OCI-LY3 (cell line): ENCODE data around the gene RSAD2.
"Not testable (repeated sequence)": the region's sequence is repeated elsewhere in the genome, so short reads cannot be mapped to it uniquely, and the experiment has no call there.

ENCODE experiments used
- H2AFZ ChIP-seq: fragments of 200-600, 300-600 bp; shearing (Covaris generic); 2 replicates; pipeline ENCODE4 v1.6.0; 2014; ENCODE audit warnings: antibody characterized with exemption, low read depth, low read length
- H3K27ac ChIP-seq: fragments of 200-600, 300-600 bp; sonication (generic); 2 replicates; pipeline ENCODE4 v1.5.1; 2014; ENCODE audit warnings: mild to moderate bottlenecking, low read length, moderate library complexity, mixed read lengths
- H3K27me3 ChIP-seq: fragments of 200-600, 300-600 bp; sonication (generic); 2 replicates; pipeline ENCODE4 v1.6.1; 2014; ENCODE audit warnings: low read depth, low read length, mixed read lengths
- H3K36me3 ChIP-seq: fragments of 200-600, 300-600 bp; sonication (generic); replicated peaks from 2 replicates; pipeline ENCODE3; 2014; ENCODE audit warnings: low read depth, low read length, mixed read lengths
- H3K4me1 ChIP-seq: fragments of 300-600, 200-600 bp; sonication (generic); 2 replicates; pipeline ENCODE4 v1.6.1; 2014; ENCODE audit warnings: low read length, mixed read lengths
- H3K4me2 ChIP-seq: fragments of 200-600, 300-600 bp; sonication (generic); 2 replicates; pipeline ENCODE4 v1.6.1; 2014; ENCODE audit warnings: low read length, mixed read lengths
- H3K4me3 ChIP-seq: fragments of 300-600, 200-600 bp; sonication (generic); 2 replicates; pipeline ENCODE4 v1.5.1; 2014; ENCODE audit warnings: antibody characterized with exemption, mild to moderate bottlenecking, low read length, moderate library complexity
- H3K79me2 ChIP-seq: fragments of 300-600, 200-600 bp; shearing (Covaris generic); 2 replicates; pipeline ENCODE4 v1.6.1; 2014; ENCODE audit warnings: mild to moderate bottlenecking, low read length, mixed read lengths
- H3K9ac ChIP-seq: fragments of 300-600, 200-600 bp; shearing (Covaris generic); 2 replicates; pipeline ENCODE4 v1.6.0; 2014; ENCODE audit warnings: mild to moderate bottlenecking, low read length, moderate library complexity
- H3K9me3 ChIP-seq: fragments of 200-600, 300-600 bp; shearing (Covaris generic); 2 replicates; pipeline ENCODE4 v1.6.1; 2014; ENCODE audit warnings: low read length, mixed read lengths; ENCODE audit not compliant: insufficient read depth
- H4K20me1 ChIP-seq: fragments of 200-600, 300-600 bp; sonication (generic); 2 replicates; pipeline ENCODE4 v1.6.1; 2016; ENCODE audit warnings: low read length, mixed read lengths; ENCODE audit not compliant: insufficient read depth
- EZH2phosphoT487 ChIP-seq: fragments of 200-600 bp; shearing (Covaris generic); IDR thresholded peaks from 2 replicates; pipeline ENCODE4 v1.6.1; 2018; ENCODE audit warnings: antibody characterized with exemption, mixed run types, low read depth
- TF ChIP-seq, protein P1 (sequence below): fragments of 200-600, 300-600 bp; sonication (generic); IDR thresholded peaks from 2 replicates; pipeline ENCODE4 v1.5.1; 2014; ENCODE audit warnings: antibody characterized with exemption, low read length, low read depth

RSAD2 gene

DNA sequence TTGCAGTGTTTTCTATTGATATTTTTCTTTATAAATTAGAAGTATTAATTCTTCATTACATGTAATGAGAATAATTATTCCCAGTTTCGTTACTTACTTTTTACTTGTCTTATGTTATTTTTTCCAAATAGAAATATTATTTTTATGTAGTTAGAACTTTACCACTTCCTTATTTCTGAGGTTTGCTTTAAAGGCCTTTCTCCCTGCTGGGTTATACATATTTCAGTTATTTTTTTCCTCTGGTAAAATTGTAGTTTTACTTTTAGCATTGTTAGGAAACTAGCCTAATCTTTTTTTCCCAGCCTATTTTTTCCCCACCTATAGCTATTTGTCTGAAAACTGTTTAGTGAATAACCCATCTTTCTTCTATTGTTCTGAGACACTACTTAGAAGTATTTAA is 56.8 kb downstream of the RSAD2 start:
- H3K4me3 ChIP-seq = no peak overlapping the region
- no peak overlapping the region for H3K27ac ChIP-seq
- no peaks in the 10 kb centered on the region for H3K79me2 ChIP-seq
- no peak for TF ChIP-seq EZH2phosphoT487
- TF ChIP-seq, protein P1, sequence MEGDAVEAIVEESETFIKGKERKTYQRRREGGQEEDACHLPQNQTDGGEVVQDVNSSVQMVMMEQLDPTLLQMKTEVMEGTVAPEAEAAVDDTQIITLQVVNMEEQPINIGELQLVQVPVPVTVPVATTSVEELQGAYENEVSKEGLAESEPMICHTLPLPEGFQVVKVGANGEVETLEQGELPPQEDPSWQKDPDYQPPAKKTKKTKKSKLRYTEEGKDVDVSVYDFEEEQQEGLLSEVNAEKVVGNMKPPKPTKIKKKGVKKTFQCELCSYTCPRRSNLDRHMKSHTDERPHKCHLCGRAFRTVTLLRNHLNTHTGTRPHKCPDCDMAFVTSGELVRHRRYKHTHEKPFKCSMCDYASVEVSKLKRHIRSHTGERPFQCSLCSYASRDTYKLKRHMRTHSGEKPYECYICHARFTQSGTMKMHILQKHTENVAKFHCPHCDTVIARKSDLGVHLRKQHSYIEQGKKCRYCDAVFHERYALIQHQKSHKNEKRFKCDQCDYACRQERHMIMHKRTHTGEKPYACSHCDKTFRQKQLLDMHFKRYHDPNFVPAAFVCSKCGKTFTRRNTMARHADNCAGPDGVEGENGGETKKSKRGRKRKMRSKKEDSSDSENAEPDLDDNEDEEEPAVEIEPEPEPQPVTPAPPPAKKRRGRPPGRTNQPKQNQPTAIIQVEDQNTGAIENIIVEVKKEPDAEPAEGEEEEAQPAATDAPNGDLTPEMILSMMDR = no peak
- no peaks in the 10 kb centered on the region for H3K27me3 ChIP-seq
- H3K36me3 ChIP-seq = no peaks in the 10 kb centered on the region
- H4K20me1 ChIP-seq = no peaks in the 10 kb centered on the region
- no peak overlapping the region for H3K9ac ChIP-seq
- H3K9me3 ChIP-seq = no peaks in the 10 kb centered on the region
- no peak overlapping the region for H2AFZ ChIP-seq
- H3K4me1 ChIP-seq = peaks cover 2% of the 10 kb centered on the region; the same call in 1 of the 2 replicates
- no peak overlapping the region for H3K4me2 ChIP-seq

DNA sequence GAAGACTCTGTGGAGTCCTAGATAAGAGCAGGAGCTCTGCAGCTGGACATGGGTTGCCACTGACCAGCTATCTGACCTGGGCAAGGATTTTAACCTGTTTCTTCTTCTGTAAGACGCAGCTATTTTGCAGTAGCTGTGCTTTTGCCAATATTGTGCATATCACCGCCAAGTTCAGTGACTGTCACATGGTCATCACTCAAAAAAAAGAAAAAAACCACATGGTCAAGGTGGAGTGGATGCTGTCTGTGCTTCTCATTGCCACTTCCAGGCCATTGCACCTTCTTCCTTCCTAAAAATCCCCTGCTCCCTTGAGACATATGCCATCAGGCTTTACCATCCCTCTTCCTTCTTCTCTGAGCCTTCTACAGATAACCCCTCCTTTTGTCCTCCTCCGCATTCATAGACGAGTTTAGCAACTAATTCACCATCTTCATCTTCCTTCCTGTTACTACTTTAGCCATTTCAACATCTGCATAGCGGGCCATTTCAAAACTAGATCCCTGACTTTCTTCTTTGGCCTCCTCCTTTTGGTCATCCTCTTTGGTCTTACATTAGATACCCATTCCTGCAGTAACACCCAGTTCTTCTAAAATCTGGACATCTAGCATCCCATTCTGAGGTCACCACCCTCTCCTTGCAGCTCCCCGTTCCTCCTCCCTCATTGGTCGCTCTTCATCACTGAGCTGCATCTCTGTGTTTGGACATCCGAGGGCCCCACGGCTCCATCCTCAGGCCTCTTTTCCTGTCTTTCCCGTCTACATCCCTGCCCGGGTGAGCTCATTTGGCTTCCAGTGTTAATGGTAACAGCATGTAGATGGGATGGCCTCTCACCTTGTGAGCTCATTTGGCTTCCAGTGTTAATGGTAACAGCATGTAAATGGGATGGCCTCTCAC is 57.4 kb downstream of the RSAD2 start:
- no peaks in the 10 kb centered on the region for H4K20me1 ChIP-seq
- H3K9me3 ChIP-seq = no peaks in the 10 kb centered on the region
- no peak overlapping the region for H3K4me2 ChIP-seq
- no peaks in the 10 kb centered on the region for H3K79me2 ChIP-seq
- no peaks in the 10 kb centered on the region for H3K36me3 ChIP-seq
- H3K4me3 ChIP-seq = no peak overlapping the region
- H3K9ac ChIP-seq = no peak overlapping the region
- H3K4me1 ChIP-seq = peaks cover 2% of the 10 kb centered on the region; the same call in 1 of the 2 replicates
- TF ChIP-seq EZH2phosphoT487 = no peak
- TF ChIP-seq, protein P1 = no peak
- H3K27me3 ChIP-seq = no peaks in the 10 kb centered on the region
- H3K27ac ChIP-seq = no peak overlapping the region
- no peak overlapping the region for H2AFZ ChIP-seq

DNA sequence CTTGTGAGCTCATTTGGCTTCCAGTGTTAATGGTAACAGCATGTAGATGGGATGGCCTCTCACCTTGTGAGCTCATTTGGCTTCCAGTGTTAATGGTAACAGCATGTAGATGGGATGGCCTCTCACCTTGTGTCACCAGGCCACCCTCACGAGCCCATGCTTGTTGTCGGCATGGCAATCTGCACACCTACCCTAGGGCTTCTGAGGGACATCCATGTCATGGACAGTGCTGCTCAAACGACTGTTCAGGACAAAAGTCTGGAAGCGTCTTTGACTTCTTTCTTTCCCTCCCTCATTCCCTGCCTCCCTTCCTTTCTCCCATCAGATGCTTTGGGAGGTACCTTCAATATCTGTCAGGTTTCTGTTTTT is 58.1 kb downstream of the RSAD2 start:
- not testable (repeated sequence) for H4K20me1 ChIP-seq, H3K27me3 ChIP-seq, H3K9ac ChIP-seq, H3K36me3 ChIP-seq, H3K27ac ChIP-seq, H3K9me3 ChIP-seq, H3K79me2 ChIP-seq, H3K4me2 ChIP-seq, H3K4me3 ChIP-seq, H3K4me1 ChIP-seq, H2AFZ ChIP-seq

DNA sequence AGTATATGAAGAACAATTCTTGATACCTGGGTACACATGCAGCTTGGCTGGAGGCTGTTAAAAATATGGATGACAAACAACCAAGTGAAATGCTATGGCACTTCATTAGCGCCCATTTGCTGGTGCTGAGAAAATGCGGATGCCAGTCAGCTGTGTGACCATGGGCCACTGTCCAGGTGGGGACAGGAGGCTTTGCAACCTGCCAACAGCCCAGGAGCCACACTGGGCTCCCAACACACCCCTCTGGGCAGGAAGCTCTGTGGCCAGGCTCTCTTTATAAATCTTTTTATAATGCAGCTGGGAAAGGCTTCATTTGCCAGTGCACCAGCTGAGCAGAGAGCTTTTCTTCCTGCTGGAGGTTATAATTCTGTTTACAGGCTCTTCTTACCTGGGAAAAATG is 59.6 kb downstream of the RSAD2 start:
- Histone ChIP-seq H4K20me1 (no peaks in the 10 kb centered on the region), H3K9me3 (no peaks in the 10 kb centered on the region), H2AFZ (no peak overlapping the region), H3K36me3 (no peaks in the 10 kb centered on the region), H3K27me3 (no peaks in the 10 kb centered on the region), H3K27ac (no peak overlapping the region), H3K4me3 (no peak overlapping the region), H3K4me2 (no peak overlapping the region), H3K9ac (no peak overlapping the region), H3K4me1 (peaks cover 2% of the 10 kb centered on the region; the same call in 1 of the 2 replicates), H3K79me2 (no peaks in the 10 kb centered on the region)
- TF ChIP-seq, protein P1 = no peak
- no peak for TF ChIP-seq EZH2phosphoT487
